Esophagus squamous epithelium (tissue), 5 donors: ENCODE results near the gene CDH15. TPM values are rescaled to one million over a fixed set of nuclear protein-coding genes. Genes with fewer than 3 reads are reported as not detected.
A peak's percentile ranks its signal among the peaks of the same experiment; 100 is the strongest.
"Not testable (repeated sequence)": the region's sequence is repeated elsewhere in the genome, so short reads cannot be mapped to it uniquely, and the experiment has no call there.

Experiments
- DNase-seq: peaks from one replicate; lab custom pipeline; 2025; lab: John Stamatoyannopoulos, UW
- H3K27ac ChIP-seq, 4 donors: fragments of 200-600 bp; sonication (generic); one replicate each; pipeline ENCODE4 v1.5.1; 2016 to 2019; ENCODE audit warnings: mild to moderate bottlenecking in 1 of 4
- H3K27me3 ChIP-seq, 4 donors: fragments of 200-600 bp; sonication (generic); 1 replicate in 3 of 4; 2 replicates in 1 of 4; pipeline versions ENCODE4 v1.5.1 to v1.6.0; 2017 to 2021; ENCODE audit warnings: antibody characterized with exemption in 1 of 4
- H3K36me3 ChIP-seq, 3 donors: fragments of 200-600 bp; sonication (generic); one replicate each; pipeline ENCODE4 v1.5.1; 2016 to 2019
- H3K4me1 ChIP-seq, 3 donors: fragments of 200-600 bp; sonication (generic); one replicate each; pipeline ENCODE4 v1.5.1; 2017 to 2019
- H3K4me3 ChIP-seq, 4 donors: fragments of 200-600 bp; sonication (generic); 1 replicate in 3 of 4; 2 replicates in 1 of 4; pipeline ENCODE4 v1.5.1; 2016 to 2019; ENCODE audit warnings: mild to moderate bottlenecking in 2 of 4, moderate library complexity in 1 of 4
- H3K9me3 ChIP-seq, 3 donors: fragments of 200-600 bp; sonication (generic); one replicate each; pipeline ENCODE4 v1.5.1; 2016 to 2019
- CTCF ChIP-seq, 6 experiments: fragments of 450-650 bp in 4 of 6; fragments of 200-600 bp in 2 of 6; sonication (generic) in 2 of 6; IDR thresholded peaks; one replicate each; pipeline ENCODE4 v1.5.1; 2016 to 2019; ENCODE audit warnings: antibody characterized with exemption in 6 of 6, mild to moderate bottlenecking in 4 of 6, moderate library complexity in 4 of 6
- POLR2A ChIP-seq, 4 donors: fragments of 450-650 bp; IDR thresholded peaks; one replicate each; pipeline ENCODE4 v1.6.1; 2017; ENCODE audit warnings: antibody characterized with exemption in 4 of 4, mild to moderate bottlenecking in 4 of 4, moderate library complexity in 3 of 4
- WGBS, 2 donors: methylation state at CpG; one replicate each; pipeline ENCODE4 v1.1.5; 2018; 5-methylcytosine and 5-hydroxymethylcytosine counted together
- intact Hi-C: fragments of 100-400 bp; cut with DNase I; formaldehyde crosslinking; loops from one replicate; pipeline ENCODE4 v1.15.0; 2022
- total RNA-seq, 4 donors: library from RNA; depleted of rRNA; stranded (reverse); fragments of >200 nt; gene quantifications; one replicate each; pipeline ENCODE4 v1.1.0, GENCODE V29; 2016
- donor health status: DM: yes; HTN: yes; CAD: no.

CDH15 gene
- total RNA-seq, 4 donors from 2014 or later, result not detected

DNA sequence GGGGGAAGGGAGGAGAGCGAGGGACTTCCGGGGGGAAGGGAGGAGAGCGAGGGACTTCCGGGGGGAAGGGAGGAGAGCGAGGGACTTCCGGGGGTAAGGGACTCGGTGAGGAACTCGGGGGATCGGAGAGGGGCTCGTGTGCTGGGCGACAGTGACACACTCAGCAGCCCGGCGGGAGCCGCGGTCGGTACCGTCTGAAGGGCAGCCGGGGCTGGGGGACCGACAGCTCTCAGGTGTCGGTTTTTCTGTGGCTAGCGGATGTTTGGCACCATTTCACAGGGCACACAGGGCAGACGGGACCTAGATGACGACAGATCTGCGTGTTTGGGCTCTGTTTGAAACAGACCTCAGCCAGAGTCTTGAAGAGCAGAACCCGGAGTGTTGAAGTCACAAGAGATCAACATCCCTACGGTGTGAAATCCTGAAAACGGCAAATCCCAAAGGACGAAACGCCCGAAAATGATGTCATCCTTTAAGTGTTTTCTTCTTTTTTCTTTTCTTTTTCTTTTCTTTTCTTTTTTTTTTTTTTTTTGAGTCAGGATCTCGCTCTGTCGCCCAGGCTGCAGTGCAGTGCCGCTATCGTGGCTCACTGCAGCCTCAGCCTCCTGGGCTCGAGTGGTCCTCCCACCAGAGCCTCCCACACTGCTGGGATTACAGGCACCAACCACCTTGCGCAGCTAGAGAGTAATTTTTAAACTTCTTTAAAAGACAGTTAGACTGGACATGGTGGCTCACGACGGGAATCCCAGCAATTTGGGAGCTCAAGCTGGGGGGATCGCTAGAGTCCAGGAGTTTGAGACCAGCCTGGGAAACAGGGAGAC, 69.8 kb downstream of the CDH15 start:
- DNase-seq, result no peak
- Histone ChIP-seq H3K9me3 (no peaks in the 10 kb centered on the region), H3K27ac (peak overlapping the region; percentile 90 to 98 (median 96)), H3K27me3 (no peaks in the 10 kb centered on the region), H3K36me3 (no peaks in the 10 kb centered on the region), H3K4me3 (peak overlapping the region; percentile 59 to 83 (median 78)), H3K4me1 (peaks cover 3 to 20% (median 4%) of the 10 kb centered on the region in 3 donors)
- WGBS, 2 donors, result 2 to 3% methylated on average over 24 to 35 of the region's 39 CpGs
- TF ChIP-seq CTCF (IDR thresholded peaks at IDR 0.05), result no peak
- TF ChIP-seq POLR2A (IDR thresholded peaks at IDR 0.05), result peak in 2 of 4 donors; percentile 73 to 86
- intact Hi-C loops, result no loop called here

DNA sequence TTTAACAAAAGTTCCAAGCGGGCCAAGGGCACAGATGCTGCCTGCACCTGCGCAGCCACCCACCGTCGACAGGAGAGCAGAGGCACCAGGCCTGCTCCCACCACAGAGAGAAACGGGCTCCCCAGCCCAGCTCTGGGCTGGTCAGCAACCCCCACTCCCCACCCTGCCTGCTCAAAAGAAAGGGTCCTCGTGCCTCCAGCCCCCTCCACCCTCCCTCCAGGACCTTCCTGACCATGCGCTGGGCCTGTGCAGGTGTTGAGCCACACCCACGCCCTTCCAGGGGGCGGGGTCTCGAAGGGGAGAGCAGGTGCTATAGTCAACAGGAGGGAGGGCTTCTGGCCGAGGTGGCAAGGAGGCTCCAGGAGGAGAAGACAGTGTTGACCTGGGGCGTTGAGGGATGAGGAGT, 71.2 kb downstream of the CDH15 start:
- intact Hi-C loops, result no loop called here
- H3K4me1 ChIP-seq, result peaks cover 9 to 32% (median 12%) of the 10 kb centered on the region in 3 donors
- no peak overlapping the region for H3K27ac ChIP-seq
- H3K36me3 ChIP-seq, result no peaks in the 10 kb centered on the region
- TF ChIP-seq CTCF (IDR thresholded peaks at IDR 0.05), result no peak
- no peak for TF ChIP-seq POLR2A (IDR thresholded peaks at IDR 0.05)
- H3K27me3 ChIP-seq, result no peaks in the 10 kb centered on the region
- no peak for DNase-seq
- 0% methylated on average over 1 of the region's 12 CpGs for WGBS, 2 donors
- H3K9me3 ChIP-seq, result no peaks in the 10 kb centered on the region
- H3K4me3 ChIP-seq, result no peak overlapping the region

- Histone ChIP-seq H3K27me3 (no peaks in the 10 kb centered on the region), H3K4me1 (peaks cover 9 to 39% (median 12%) of the 10 kb centered on the region in 3 donors), H3K4me3 (no peak overlapping the region), H3K9me3 (no peaks in the 10 kb centered on the region), H3K36me3 (no peaks in the 10 kb centered on the region), H3K27ac (no peak overlapping the region)
- intact Hi-C loops, result no loop called here
- WGBS, 2 donors, result 71 to 80% methylated on average over 1 to 4 of the region's 5 CpGs
- TF ChIP-seq CTCF (IDR thresholded peaks at IDR 0.05) (no peak), POLR2A (IDR thresholded peaks at IDR 0.05) (no peak)
- no peak for DNase-seq
Measured at GRCh38 chr16:89243664-89244063, 72.1 kb downstream of the CDH15 start.

DNA sequence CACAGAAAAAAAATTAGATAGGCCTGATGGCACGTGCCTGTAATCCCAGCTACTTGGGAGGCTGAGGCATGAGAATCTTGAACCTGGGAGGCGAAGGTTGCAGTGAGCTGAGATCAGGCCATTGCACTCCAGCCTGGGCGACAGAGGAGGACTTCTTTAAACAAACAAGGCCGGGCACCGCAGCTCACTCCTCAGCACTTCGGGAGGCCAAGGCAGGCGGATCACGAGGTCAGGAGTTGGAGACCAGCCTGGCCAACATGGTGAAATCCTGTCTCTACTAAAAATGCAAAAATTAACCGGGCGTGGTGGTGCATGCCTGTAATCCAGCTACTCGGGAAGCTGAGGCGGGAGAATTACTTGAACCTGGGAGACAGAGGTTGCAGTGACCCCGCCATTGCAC, 72.7 kb downstream of the CDH15 start:
- H3K9me3 ChIP-seq, DNase-seq, H3K27me3 ChIP-seq, H3K27ac ChIP-seq, H3K36me3 ChIP-seq, intact Hi-C loops, H3K4me3 ChIP-seq: not testable (repeated sequence)
- 54 to 75% methylated on average over 12 to 13 of the region's 13 CpGs for WGBS, 2 donors
- peaks cover 9 to 39% (median 12%) of the 10 kb centered on the region in 3 donors for H3K4me1 ChIP-seq

GRCh38 chr16:89244754-89245153, 73.2 kb downstream of the CDH15 start:
- DNase-seq, result no peak

More at GRCh38 chr16:89244754-89245153, 73.2 kb downstream of the CDH15 start:
- H3K27me3 ChIP-seq, result no peaks in the 10 kb centered on the region
- intact Hi-C loops, result no loop called here
- peaks cover 9 to 39% (median 12%) of the 10 kb centered on the region in 3 donors for H3K4me1 ChIP-seq
- 68 to 69% methylated on average over 9 to 12 of the region's 12 CpGs for WGBS, 2 donors
- H3K27ac ChIP-seq, result no peak overlapping the region
- H3K4me3 ChIP-seq, result no peak overlapping the region
- H3K9me3 ChIP-seq, result no peaks in the 10 kb centered on the region
- no peaks in the 10 kb centered on the region for H3K36me3 ChIP-seq
- TF ChIP-seq CTCF (IDR thresholded peaks at IDR 0.05) (no peak), POLR2A (IDR thresholded peaks at IDR 0.05) (no peak)

Other genes with a start within 250 kb of the CDH15 start
- gene CBFA2T3, start 194.5 kb upstream of the CDH15 start, total RNA-seq, result 1 to 10 TPM in 2 of 4 donors, under 1 TPM in 2; 0.18 to 2.7 (median 1.4) TPM
- gene ACSF3, start 77.9 kb upstream of the CDH15 start, total RNA-seq, result 10 to 100 TPM; 15.1 to 21.1 (median 17.4) TPM
- not detected for gene SLC22A31, start 28.8 kb downstream of the CDH15 start, total RNA-seq
- 10 to 100 TPM in 1 of 4 donors, 1 to 10 TPM in 3; 3.4 to 10.7 (median 6.5) TPM for gene ZNF778, start 46.0 kb downstream of the CDH15 start, total RNA-seq